Endothelial cell of umbilical vein (primary cell): ENCODE results near the gene CELF2. TPM values are rescaled to one million over a fixed set of nuclear protein-coding genes. Genes with fewer than 3 reads are reported as not detected.

Experiments used
- BruUV-seq: library from RNA; stranded (reverse); fragments of 400-500 nt; replicated peaks from 2 replicates; lab custom pipeline; 2021; lab: Mats Ljungman, UMichigan
- CTCF ChIA-PET: fragments of 300-600, 350-600 bp; sonication (Branson Sonifier 250); formaldehyde crosslinking; loops from one replicate; lab custom pipeline; 2021; ENCODE audit warnings: antibody characterized with exemption, inconsistent platforms; lab: Charles Lee
- POLR2A ChIA-PET: fragments of 300-600, 350-600 bp; sonication (Branson Sonifier 250); formaldehyde crosslinking; loops from one replicate; lab custom pipeline; 2021; ENCODE audit warnings: antibody characterized with exemption, inconsistent platforms; lab: Charles Lee
- DNase-seq: peaks from one replicate; pipeline ENCODE4 v3.0.0-alpha.2; 2011; ENCODE audit warnings: low read depth, low spot score
- FAIRE-seq: peaks from 2 replicates; lab custom pipeline; 2011; peaks lifted over from hg19 to GRCh38; lab: Jason Lieb, UNC
- H2AFZ ChIP-seq: 2 replicates; pipeline ENCODE4 v1.6.0; 2012; ENCODE audit warnings: low read depth, low read length, control low read depth, inconsistent platforms
- H3K27ac ChIP-seq: 2 replicates; pipeline ENCODE4 v1.5.1; 2011; ENCODE audit warnings: low read depth, mild to moderate bottlenecking, control low read depth, low read length, moderate library complexity; ENCODE audit not compliant: insufficient read depth
- H3K27me3 ChIP-seq, 2 experiments: 2 replicates each; pipeline versions ENCODE4 v1.6.0 to v1.6.1; 2011; ENCODE audit warnings: low read length in 2 of 2, mixed read lengths in 1 of 2; ENCODE audit not compliant: control insufficient read depth in 2 of 2, insufficient read depth in 2 of 2
- H3K36me3 ChIP-seq, 2 experiments: 2 replicates in 1 of 2; 3 replicates in 1 of 2; pipeline ENCODE4 v1.5.1; 2011; ENCODE audit warnings: low read length in 2 of 2, mild to moderate bottlenecking in 1 of 2, moderate library complexity in 1 of 2; ENCODE audit not compliant: control insufficient read depth in 2 of 2, insufficient read depth in 2 of 2; ENCODE audit errors: extremely low read depth in 1 of 2
- H3K4me1 ChIP-seq: 3 replicates; pipeline ENCODE4 v1.5.1; 2011; ENCODE audit warnings: mild to moderate bottlenecking, low read length; ENCODE audit not compliant: control insufficient read depth, insufficient read depth; ENCODE audit errors: extremely low read depth
- H3K4me2 ChIP-seq: 2 replicates; pipeline ENCODE4 v1.6.1; 2011; ENCODE audit warnings: low read length, control low read depth, mixed read lengths; ENCODE audit not compliant: insufficient read depth
- H3K4me3 ChIP-seq, 3 experiments: fragments of 200-600 bp in 1 of 3; sonication (generic), shearing (Covaris generic) in 1 of 3; replicated peaks in 1 of 3; 2 replicates each; pipeline ENCODE4 v1.5.1; 2011 to 2016; ENCODE audit warnings: control low read depth in 3 of 3, low read length in 3 of 3, mild to moderate bottlenecking in 2 of 3, inconsistent platforms in 1 of 3, low read depth in 1 of 3, moderate library complexity in 1 of 3; ENCODE audit not compliant: insufficient read depth in 1 of 3
- H3K79me2 ChIP-seq: 2 replicates; pipeline ENCODE4 v1.6.0; 2012; ENCODE audit warnings: low read length, inconsistent platforms; ENCODE audit not compliant: control insufficient read depth, insufficient read depth
- H3K9ac ChIP-seq: replicated peaks from 2 replicates; pipeline ENCODE3; 2011; ENCODE audit warnings: low read length, control low read depth; ENCODE audit not compliant: insufficient read depth; ENCODE audit errors: extremely low read depth
- H3K9me1 ChIP-seq: replicated peaks from 3 replicates; pipeline ENCODE4 v1.6.0; 2011; ENCODE audit warnings: mild to moderate bottlenecking, low read length; ENCODE audit not compliant: control insufficient read depth, insufficient read depth; ENCODE audit errors: extremely low read depth
- H3K9me3 ChIP-seq: replicated peaks from 2 replicates; pipeline ENCODE4 v1.5.1; 2012; ENCODE audit warnings: low read length, inconsistent platforms; ENCODE audit not compliant: control insufficient read depth, insufficient read depth
- H4K20me1 ChIP-seq: replicated peaks from 2 replicates; pipeline ENCODE3; 2011; ENCODE audit warnings: mild to moderate bottlenecking, low read length; ENCODE audit not compliant: control insufficient read depth, insufficient read depth; ENCODE audit errors: extremely low read depth
- CTCF ChIP-seq, 2 donors: IDR thresholded peaks; 1 replicate in 1 of 2; 2 replicates in 1 of 2; pipeline ENCODE4 v1.5.1; 2011; ENCODE audit warnings: low read length in 2 of 2, mild to moderate bottlenecking in 2 of 2, moderate library complexity in 2 of 2, control low read depth in 1 of 2, inconsistent platforms in 1 of 2, low read depth in 1 of 2; ENCODE audit not compliant: insufficient read depth in 1 of 2; ENCODE audit errors: extremely low read depth in 1 of 2
- EZH2 ChIP-seq: IDR thresholded peaks from 2 replicates; pipeline ENCODE4 v1.6.1; 2012; ENCODE audit warnings: borderline replicate concordance, low read depth, mild to moderate bottlenecking, moderate library complexity, low read length, inconsistent platforms; ENCODE audit not compliant: severe bottlenecking
- FOS ChIP-seq: IDR thresholded peaks from 2 replicates; pipeline ENCODE4 v1.6.1; 2011; ENCODE audit warnings: mild to moderate bottlenecking, low read length, moderate library complexity, borderline replicate concordance; ENCODE audit not compliant: insufficient read depth
- GATA2 ChIP-seq: IDR thresholded peaks from 2 replicates; pipeline ENCODE4 v1.7.0; 2011; ENCODE audit warnings: low read depth, mild to moderate bottlenecking, moderate library complexity, mixed read lengths, low read length; ENCODE audit not compliant: insufficient read length, insufficient read depth
- JUN ChIP-seq: IDR thresholded peaks from 2 replicates; pipeline ENCODE4 v1.6.1; 2011; ENCODE audit warnings: borderline replicate concordance, low read depth; ENCODE audit not compliant: insufficient read length, insufficient read depth
- MYC ChIP-seq: IDR thresholded peaks from one replicate; pipeline ENCODE4 v1.6.1; 2011; ENCODE audit warnings: mild to moderate bottlenecking, low read depth, low read length
- POLR2A ChIP-seq: IDR thresholded peaks from 2 replicates; pipeline ENCODE4 v1.6.1; 2012; ENCODE audit warnings: low read depth, mild to moderate bottlenecking, control low read depth, low read length
- POLR2AphosphoS5 ChIP-seq: IDR thresholded peaks from 2 replicates; pipeline ENCODE4 v1.6.1; 2012; ENCODE audit warnings: low read depth, mild to moderate bottlenecking, control low read depth, low read length, moderate library complexity; ENCODE audit not compliant: insufficient read depth
- dilution Hi-C: fragments of 300-500 bp; cut with MboI; formaldehyde crosslinking; loops from one replicate; pipeline ENCODE4 v1.15.0; 2019; ENCODE audit warnings: low sequenced_read_pairs; ENCODE audit not compliant: extremely low pct_ligation_motif_present
- intact Hi-C: fragments of 100-400 bp; cut with micrococcal nuclease; formaldehyde crosslinking; loops from one replicate; pipeline ENCODE4 v1.10.0; 2022
- polyA plus RNA-seq, 4 experiments: library from polyadenylated mRNA; depleted of rRNA in 3 of 4; stranded (reverse) in 3 of 4; unstranded in 1 of 4; fragments of >200 nt; gene quantifications; 2 replicates each; pipeline versions ENCODE4 v1.2.1 to v1.2.3, GENCODE V29; 2011 to 2012; ENCODE audit warnings: missing spikeins in 1 of 4
- total RNA-seq: library from RNA; stranded (reverse); gene quantifications from 2 replicates; pipeline ENCODE4 v1.2.3, GENCODE V29; 2021
- TF ChIP-seq, protein P1 (sequence below): IDR thresholded peaks from 2 replicates; pipeline ENCODE4 v1.6.1; 2011; ENCODE audit not compliant: insufficient read depth, insufficient read length

CELF2 gene
- total and polyA plus RNA-seq, 2 donors (not counting 3 experiments of a cell fraction or from before 2014, with no cell fraction given), result 21.6 to 42.6 TPM

DNA sequence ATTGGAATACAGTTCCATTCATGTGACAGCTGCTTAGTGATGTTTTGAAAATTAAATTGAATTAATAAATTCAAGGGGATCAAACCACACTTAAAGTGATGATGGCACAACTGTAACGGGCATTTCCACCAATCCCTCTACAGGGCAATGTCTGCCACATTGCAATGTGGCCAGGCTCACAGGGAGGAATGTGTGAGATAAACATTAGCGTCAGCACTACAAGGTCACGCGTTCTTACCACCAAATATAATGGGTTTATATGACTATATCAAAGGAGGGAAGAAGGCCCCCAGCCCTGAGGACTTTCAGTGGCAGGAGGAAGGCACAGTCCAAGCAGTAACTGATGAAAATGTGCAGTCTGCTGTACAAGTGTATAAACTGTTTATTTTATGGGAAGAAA lies 31.1 kb upstream of the CELF2 start:
- CTCF ChIA-PET, result no interaction called here

More for the DNA sequence above, 31.1 kb upstream of the CELF2 start:
- POLR2A ChIA-PET, result no interaction called here
- H3K27ac ChIP-seq, result no peak overlapping the region
- DNase-seq (no peak), FAIRE-seq (no peak)
- H3K4me2 ChIP-seq, result no peak overlapping the region
- no peak for TF ChIP-seq CTCF (IDR thresholded peaks at IDR 0.05; ENCODE audit: extremely low read depth in 1 of 2, insufficient read depth in 1 of 2, low read depth in 1 of 2, low read length in 2 of 2)
- TF ChIP-seq POLR2A, result no peak
- TF ChIP-seq POLR2AphosphoS5, result no peak
- TF ChIP-seq, protein P1, sequence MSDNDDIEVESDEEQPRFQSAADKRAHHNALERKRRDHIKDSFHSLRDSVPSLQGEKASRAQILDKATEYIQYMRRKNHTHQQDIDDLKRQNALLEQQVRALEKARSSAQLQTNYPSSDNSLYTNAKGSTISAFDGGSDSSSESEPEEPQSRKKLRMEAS, result no peak
- no peak for TF ChIP-seq EZH2
- TF ChIP-seq FOS, result no peak
- TF ChIP-seq GATA2, result no peak
- no peak for TF ChIP-seq MYC
- TF ChIP-seq JUN, result no peak
- intact Hi-C loops, result no loop called here
- no peaks in the 10 kb centered on the region for H3K79me2 ChIP-seq
- no peak overlapping the region for H2AFZ ChIP-seq
- H3K27me3 ChIP-seq, result peaks cover 0 to 3% of the 10 kb centered on the region in 2 experiments
- H3K4me1 ChIP-seq, result no peaks in the 10 kb centered on the region
- no peak overlapping the region for H3K4me3 ChIP-seq
- H3K9me1 ChIP-seq, result no peaks in the 10 kb centered on the region
- H3K36me3 ChIP-seq, result no peaks in the 10 kb centered on the region
- no TSS peak for BruUV-seq
- no peaks in the 10 kb centered on the region for H4K20me1 ChIP-seq
- no peak overlapping the region for H3K9ac ChIP-seq
- dilution Hi-C loops, result no loop called here
- H3K9me3 ChIP-seq, result no peaks in the 10 kb centered on the region
